ENCODE measurements around the gene GEMIN7. TPM values are rescaled to one million over a fixed set of nuclear protein-coding genes. Genes with fewer than 3 reads are reported as not detected.

Gene GEMIN7
- total RNA-seq, 1 experiment from 2014 or later = 34.0 TPM

- POLR2A ChIA-PET (ENCODE audit: low non-redundant PET) = no interaction called here
- intact Hi-C loops (cut with micrococcal nuclease; ENCODE audit: unreplicated experiment) = no loop called here
- CTCF ChIA-PET = no interaction called here
- H3K27me3 ChIP-seq (replicated peaks; ENCODE audit: insufficient read depth, low read depth, low read length, poor library complexity) = no peaks in the 10 kb centered on the region
- peaks cover 28% of the 10 kb centered on the region for H3K4me1 ChIP-seq (ENCODE audit: insufficient read depth, low read length, poor library complexity, severe bottlenecking)
- no TSS peak for BruUV-seq (replicated peaks)
- DNase-seq (ENCODE audit: low spot score) = no peak
- H3K4me3 ChIP-seq (ENCODE audit: low read depth, low read length, poor library complexity, severe bottlenecking) = no peak overlapping the region
- no peaks in the 10 kb centered on the region for H3K9me3 ChIP-seq (ENCODE audit: low read depth, low read length, poor library complexity, severe bottlenecking)
- H3K27ac ChIP-seq (ENCODE audit: low read depth, low read length, poor library complexity, severe bottlenecking) = peak overlapping the region; percentile 22
- H3K36me3 ChIP-seq (ENCODE audit: insufficient read depth, low read length, poor library complexity, severe bottlenecking) = no peaks in the 10 kb centered on the region
- TF ChIP-seq CTCF (conservative IDR thresholded peaks at IDR 0.05; ENCODE audit: low read depth, low read length) (no peak), EZH2 (IDR thresholded peaks at IDR 0.05; ENCODE audit: borderline replicate concordance, low read depth, low read length, poor library complexity, severe bottlenecking) (no peak)
Observed at GRCh38 chr19:45095496-45096413, 16.7 kb downstream of the GEMIN7 start.

GRCh38 chr19:45096700-45097099, 17.6 kb downstream of the GEMIN7 start:
- H3K4me3 ChIP-seq (ENCODE audit: low read depth, low read length, poor library complexity, severe bottlenecking) = no peak overlapping the region
- no peaks in the 10 kb centered on the region for H3K27me3 ChIP-seq (replicated peaks; ENCODE audit: insufficient read depth, low read depth, low read length, poor library complexity)
- no TSS peak for BruUV-seq (replicated peaks)
- no peak for TF ChIP-seq EZH2 (IDR thresholded peaks at IDR 0.05; ENCODE audit: borderline replicate concordance, low read depth, low read length, poor library complexity, severe bottlenecking)
- TF ChIP-seq CTCF (conservative IDR thresholded peaks at IDR 0.05; ENCODE audit: low read depth, low read length) = no peak
- intact Hi-C loops (cut with micrococcal nuclease; ENCODE audit: unreplicated experiment) = no loop called here
- H3K9me3 ChIP-seq (ENCODE audit: low read depth, low read length, poor library complexity, severe bottlenecking) = no peaks in the 10 kb centered on the region
- H3K36me3 ChIP-seq (ENCODE audit: insufficient read depth, low read length, poor library complexity, severe bottlenecking) = no peaks in the 10 kb centered on the region
- ChIA-PET CTCF (no interaction called here), POLR2A (ENCODE audit: low non-redundant PET) (no interaction called here)
- peaks cover 24% of the 10 kb centered on the region for H3K4me1 ChIP-seq (ENCODE audit: insufficient read depth, low read length, poor library complexity, severe bottlenecking)
- no peak overlapping the region for H3K27ac ChIP-seq (ENCODE audit: low read depth, low read length, poor library complexity, severe bottlenecking)
- no peak for DNase-seq (ENCODE audit: low spot score)

GRCh38 chr19:45097450-45097775, 18.4 kb downstream of the GEMIN7 start:
- ChIA-PET CTCF (no interaction called here), POLR2A (ENCODE audit: low non-redundant PET) (no interaction called here)
- TF ChIP-seq CTCF (conservative IDR thresholded peaks at IDR 0.05; ENCODE audit: low read depth, low read length) (no peak), EZH2 (IDR thresholded peaks at IDR 0.05; ENCODE audit: borderline replicate concordance, low read depth, low read length, poor library complexity, severe bottlenecking) (no peak)
- Histone ChIP-seq H3K4me3 (ENCODE audit: low read depth, low read length, poor library complexity, severe bottlenecking) (no peak overlapping the region), H3K27ac (ENCODE audit: low read depth, low read length, poor library complexity, severe bottlenecking) (no peak overlapping the region), H3K36me3 (ENCODE audit: insufficient read depth, low read length, poor library complexity, severe bottlenecking) (no peaks in the 10 kb centered on the region), H3K9me3 (ENCODE audit: low read depth, low read length, poor library complexity, severe bottlenecking) (no peaks in the 10 kb centered on the region), H3K4me1 (ENCODE audit: insufficient read depth, low read length, poor library complexity, severe bottlenecking) (peaks cover 25% of the 10 kb centered on the region), H3K27me3 (replicated peaks; ENCODE audit: insufficient read depth, low read depth, low read length, poor library complexity) (no peaks in the 10 kb centered on the region)
- intact Hi-C loops (cut with micrococcal nuclease; ENCODE audit: unreplicated experiment) = no loop called here
- no peak for DNase-seq (ENCODE audit: low spot score)
- BruUV-seq (replicated peaks) = no TSS peak

Data from A673 (cell line).